Neural progenitor cell (in vitro differentiated cells): ENCODE measurements around the gene VRK2.

ENCODE experiments used
- EZH2 ChIP-seq: fragments of 200-600 bp; sonication (generic); IDR thresholded peaks from 2 replicates; pipeline ENCODE4 v1.6.1; 2017; ENCODE audit warnings: antibody characterized with exemption, mild to moderate bottlenecking, moderate library complexity
- EZH2phosphoT487 ChIP-seq: fragments of 200-600 bp; sonication (generic); IDR thresholded peaks from 2 replicates; pipeline ENCODE4 v1.6.1; 2017; ENCODE audit warnings: antibody characterized with exemption
- TF ChIP-seq, protein P1 (sequence below): fragments of 200-600 bp; sonication (generic); IDR thresholded peaks from 2 replicates; pipeline ENCODE4 v1.5.1; 2017; ENCODE audit warnings: antibody characterized with exemption, mild to moderate bottlenecking

DNA sequence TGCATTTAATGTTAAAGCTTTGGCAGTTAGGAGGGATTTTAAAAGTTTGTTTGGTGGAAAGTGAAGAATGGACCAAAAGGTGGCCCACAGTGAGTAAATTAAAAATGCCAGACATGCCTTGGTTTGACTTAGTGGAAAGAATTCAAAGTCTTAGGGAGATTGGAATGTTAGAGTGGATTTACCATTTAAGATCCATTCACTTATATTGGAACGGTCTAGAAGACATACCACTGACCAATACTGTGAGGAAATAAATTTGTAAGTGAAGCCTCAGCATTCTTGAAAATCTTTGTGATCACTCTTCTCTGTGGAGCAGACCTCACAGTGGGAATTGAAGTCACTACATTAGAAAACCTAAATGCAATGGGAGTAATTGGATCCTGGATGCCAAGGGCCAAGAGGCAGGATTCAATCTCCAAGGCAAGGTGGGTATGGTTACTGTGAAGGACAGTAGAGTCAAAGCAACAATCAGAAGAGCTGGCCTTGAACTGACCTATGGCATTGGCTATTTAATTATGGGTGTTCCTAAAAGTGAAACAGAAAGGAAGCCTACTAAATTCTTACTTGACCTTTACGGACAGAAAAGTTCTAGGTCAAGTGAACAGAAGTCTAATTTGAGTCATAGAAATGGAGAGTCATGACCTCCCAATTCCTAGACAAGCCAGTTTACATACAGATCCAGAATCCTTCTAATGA is 40.2 kb upstream of the VRK2 start:
- TF ChIP-seq EZH2 (no peak), EZH2phosphoT487 (no peak)
- TF ChIP-seq, protein P1, sequence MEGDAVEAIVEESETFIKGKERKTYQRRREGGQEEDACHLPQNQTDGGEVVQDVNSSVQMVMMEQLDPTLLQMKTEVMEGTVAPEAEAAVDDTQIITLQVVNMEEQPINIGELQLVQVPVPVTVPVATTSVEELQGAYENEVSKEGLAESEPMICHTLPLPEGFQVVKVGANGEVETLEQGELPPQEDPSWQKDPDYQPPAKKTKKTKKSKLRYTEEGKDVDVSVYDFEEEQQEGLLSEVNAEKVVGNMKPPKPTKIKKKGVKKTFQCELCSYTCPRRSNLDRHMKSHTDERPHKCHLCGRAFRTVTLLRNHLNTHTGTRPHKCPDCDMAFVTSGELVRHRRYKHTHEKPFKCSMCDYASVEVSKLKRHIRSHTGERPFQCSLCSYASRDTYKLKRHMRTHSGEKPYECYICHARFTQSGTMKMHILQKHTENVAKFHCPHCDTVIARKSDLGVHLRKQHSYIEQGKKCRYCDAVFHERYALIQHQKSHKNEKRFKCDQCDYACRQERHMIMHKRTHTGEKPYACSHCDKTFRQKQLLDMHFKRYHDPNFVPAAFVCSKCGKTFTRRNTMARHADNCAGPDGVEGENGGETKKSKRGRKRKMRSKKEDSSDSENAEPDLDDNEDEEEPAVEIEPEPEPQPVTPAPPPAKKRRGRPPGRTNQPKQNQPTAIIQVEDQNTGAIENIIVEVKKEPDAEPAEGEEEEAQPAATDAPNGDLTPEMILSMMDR = no peak
